ENCODE data around the gene MCEMP1.
A peak's percentile ranks its signal among the peaks of the same experiment; 100 is the strongest.

Gene MCEMP1, protein sequence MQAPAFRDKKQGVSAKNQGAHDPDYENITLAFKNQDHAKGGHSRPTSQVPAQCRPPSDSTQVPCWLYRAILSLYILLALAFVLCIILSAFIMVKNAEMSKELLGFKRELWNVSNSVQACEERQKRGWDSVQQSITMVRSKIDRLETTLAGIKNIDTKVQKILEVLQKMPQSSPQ

DNA sequence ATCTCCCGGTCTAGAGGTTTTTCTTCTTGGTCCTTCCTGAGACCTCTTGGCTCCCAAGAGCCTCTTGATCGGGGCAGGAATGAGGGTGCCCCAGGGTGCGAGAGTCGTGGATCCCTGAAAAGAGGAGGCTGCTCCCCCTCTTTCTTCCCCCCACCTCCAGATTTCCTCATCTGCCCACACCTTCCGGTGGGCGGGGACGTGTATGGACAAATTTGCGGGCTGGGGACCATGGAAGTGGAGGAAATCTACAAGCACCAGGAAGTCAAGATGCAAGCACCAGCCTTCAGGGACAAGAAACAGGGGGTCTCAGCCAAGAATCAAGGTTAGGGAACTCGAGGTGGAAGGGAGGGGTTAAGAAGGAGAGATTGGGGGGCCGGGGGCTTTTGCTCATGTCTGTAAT, at the start of gene MCEMP1:
MCEMP1 (plus strand) TSS at position 237 of the 400 bp plus-strand sequence; CDS start at position 268, 31 bp downstream.
- DNase-seq: no peak

GRCh38 chr19:7627166-7627565, 49.7 kb upstream of the MCEMP1 start:
- no peak for DNase-seq

- DNase-seq: no peak
Measured at GRCh38 chr19:7628589-7629311, 48.1 kb upstream of the MCEMP1 start.

GRCh38 chr19:7629347-7630054, 47.4 kb upstream of the MCEMP1 start, which contains the start of the genes PET100 and XAB2:
PET100 (plus strand) TSS chr19:7629793; CDS start chr19:7629834, 41 bp downstream.
XAB2 (minus strand) TSS chr19:7629545; CDS start chr19:7629527, 18 bp downstream.
- peak; percentile 96 for DNase-seq

GRCh38 chr19:7631577-7631976, 45.3 kb upstream of the MCEMP1 start:
- no peak for DNase-seq

DNA sequence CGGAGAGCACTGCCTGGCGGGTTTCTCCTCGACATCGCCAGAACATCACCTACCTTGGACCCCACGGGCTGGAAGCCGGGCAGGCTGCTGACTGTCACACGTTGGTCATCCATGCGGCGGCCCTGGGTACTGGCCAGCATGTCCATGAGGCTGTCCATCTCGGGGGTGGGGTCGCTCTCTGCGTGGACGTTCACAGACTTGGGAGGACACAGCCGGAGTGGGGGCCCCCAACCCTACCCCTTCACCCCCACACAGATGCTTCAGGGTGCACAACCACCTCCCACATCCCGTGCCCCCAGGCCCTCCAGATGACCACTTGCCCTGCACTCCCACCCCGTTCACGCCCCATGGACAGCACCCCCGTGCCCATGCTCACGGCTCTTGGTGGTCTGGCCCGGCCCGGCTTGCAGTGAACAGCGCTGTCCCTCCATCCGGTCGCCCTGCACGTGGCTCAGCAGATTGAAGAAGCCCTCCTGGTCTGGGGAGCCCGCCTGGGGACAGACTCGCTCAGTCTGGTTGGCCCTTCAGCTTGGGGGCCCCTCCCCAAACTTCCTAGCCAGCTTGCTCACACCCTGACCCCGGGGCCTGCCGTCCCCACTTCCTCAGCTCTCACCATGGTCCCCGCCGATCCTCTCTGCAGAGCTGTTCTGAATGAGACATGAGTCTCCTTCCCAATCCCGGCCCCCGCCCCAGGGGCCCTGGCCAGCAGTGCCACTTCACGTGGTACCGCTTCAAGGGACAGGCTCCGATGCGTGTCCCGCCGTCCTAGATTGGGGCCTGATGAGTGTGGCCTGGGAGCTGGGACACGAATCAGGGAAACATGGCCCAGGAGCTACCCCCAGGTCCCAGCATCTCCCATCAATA, 44.3 kb upstream of the MCEMP1 start:
- no peak for DNase-seq

DNA sequence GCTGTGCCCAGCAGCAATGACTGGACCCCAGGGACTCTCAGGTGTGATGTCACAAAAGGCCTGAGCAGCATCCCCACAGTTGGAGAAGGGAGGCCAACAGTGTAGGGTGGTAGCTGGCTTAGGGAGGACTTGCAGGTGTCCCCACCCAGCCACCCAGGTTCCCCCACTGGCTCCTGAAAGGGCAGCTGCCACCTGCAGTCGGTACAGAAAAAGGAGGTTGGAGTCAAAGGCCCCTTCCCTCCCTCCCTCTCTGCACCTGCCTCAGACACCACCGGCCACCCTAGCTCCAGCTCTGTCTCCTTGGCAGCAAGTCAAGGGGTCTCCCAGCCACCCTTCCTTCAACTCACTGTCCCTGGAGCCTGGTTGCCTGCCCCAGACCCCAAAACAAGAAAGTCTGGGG, 43.2 kb upstream of the MCEMP1 start, which contains the start of gene PCP2:
PCP2 (minus strand) TSS at position 22 of the 400 bp plus-strand sequence. CDS start 262 bp downstream, outside the sequence.
- DNase-seq: no peak

- no peak for DNase-seq
Measured at GRCh38 chr19:7635670-7636069, 41.2 kb upstream of the MCEMP1 start.

DNA sequence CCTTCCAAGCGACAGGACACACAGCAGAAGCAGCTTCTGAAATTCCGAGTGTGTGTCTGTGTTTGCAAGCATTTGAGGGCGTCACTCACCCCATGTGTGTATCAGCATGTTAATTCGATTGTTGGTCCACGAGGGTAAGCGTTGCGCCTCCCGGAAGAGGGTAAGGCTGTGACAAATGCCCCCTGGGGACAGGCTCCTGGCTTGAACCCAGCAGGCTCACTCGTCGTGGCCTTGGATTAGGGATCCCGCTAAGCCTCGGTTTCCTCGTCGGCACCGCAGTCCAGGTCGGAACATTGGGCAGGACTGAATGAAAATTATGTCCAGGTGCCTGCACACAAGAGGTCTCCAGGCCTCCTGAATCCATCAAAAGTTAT, 40.6 kb upstream of the MCEMP1 start:
- no peak for DNase-seq

DNA sequence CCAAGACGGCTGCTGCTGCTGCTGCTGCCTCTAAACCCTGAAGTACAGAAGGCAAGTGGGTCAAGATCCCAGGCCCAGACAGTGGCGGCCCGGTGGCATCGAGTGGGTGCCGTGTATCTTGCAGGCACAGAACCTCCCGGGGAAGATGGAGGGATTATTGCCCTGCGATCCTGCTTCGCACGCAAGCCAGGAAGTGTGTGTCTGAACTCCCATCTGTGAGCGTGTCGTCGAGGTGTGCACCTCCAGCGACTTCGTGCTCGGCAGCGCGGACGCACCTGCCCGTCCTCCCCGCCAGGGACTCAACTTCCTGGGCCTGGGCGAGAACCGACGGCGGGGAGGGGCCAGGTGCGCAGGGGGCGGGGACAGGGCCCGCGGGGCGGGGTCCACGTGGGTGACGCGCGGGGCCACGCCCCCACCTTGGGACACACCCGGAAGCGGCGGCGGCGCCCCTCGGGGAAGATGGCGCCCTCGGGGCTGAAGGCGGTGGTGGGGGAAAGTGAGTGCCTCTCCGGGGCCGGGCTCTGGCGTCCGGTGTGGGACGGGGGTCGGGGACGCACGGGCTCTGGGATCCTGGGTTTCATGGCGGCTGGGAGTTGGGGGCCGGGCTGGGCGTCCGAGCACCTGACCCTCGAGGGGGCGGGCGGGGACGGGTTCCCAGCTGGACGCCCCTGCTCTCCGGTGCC, 40.1 kb upstream of the MCEMP1 start, which contains the start of gene STXBP2:
STXBP2 (plus strand) TSS at position 420 of the 683 bp plus-strand sequence; CDS start at position 460, 40 bp downstream.
- DNase-seq: peak; percentile 72

- DNase-seq: peak; percentile 66
Measured at GRCh38 chr19:7637374-7638256, 39.3 kb upstream of the MCEMP1 start.

DNA sequence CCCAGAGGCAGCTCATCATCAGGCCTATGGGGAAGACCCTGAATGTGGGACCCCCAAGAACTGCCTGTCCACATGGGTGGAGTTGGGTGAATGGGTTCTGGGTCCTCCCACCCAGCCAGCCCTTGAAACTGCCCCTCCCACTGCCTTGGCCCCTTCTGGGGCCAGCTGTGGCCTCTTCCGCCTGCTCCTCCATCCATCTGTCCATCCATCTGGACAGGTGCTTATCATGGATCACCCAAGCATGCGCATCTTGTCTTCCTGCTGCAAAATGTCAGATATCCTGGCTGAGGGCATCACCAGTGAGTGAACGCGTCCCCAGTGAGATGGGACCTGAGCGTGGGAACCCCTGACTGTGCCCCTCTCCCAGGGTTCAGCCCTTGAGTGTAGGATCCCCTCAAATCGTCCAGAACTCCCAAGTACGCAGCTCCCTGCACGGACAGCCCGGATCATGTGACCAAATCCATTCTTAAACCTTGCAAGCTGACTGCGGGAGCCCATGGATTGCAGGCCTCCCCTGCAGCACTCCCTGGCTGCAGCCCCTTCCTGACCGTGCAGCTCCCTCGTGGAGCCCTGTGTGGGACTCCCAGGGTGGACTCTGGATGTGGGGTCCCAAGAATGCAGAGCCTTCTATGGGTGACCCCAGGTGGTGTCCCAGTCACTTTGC, 38.0 kb upstream of the MCEMP1 start:
- no peak for DNase-seq

GRCh38 chr19:7639863-7640348, 37.0 kb upstream of the MCEMP1 start:
- no peak for DNase-seq

- DNase-seq: no peak
Measured at GRCh38 chr19:7640803-7641202, 36.1 kb upstream of the MCEMP1 start.

GRCh38 chr19:7641290-7642276, 35.3 kb upstream of the MCEMP1 start:
- DNase-seq: no peak

DNA sequence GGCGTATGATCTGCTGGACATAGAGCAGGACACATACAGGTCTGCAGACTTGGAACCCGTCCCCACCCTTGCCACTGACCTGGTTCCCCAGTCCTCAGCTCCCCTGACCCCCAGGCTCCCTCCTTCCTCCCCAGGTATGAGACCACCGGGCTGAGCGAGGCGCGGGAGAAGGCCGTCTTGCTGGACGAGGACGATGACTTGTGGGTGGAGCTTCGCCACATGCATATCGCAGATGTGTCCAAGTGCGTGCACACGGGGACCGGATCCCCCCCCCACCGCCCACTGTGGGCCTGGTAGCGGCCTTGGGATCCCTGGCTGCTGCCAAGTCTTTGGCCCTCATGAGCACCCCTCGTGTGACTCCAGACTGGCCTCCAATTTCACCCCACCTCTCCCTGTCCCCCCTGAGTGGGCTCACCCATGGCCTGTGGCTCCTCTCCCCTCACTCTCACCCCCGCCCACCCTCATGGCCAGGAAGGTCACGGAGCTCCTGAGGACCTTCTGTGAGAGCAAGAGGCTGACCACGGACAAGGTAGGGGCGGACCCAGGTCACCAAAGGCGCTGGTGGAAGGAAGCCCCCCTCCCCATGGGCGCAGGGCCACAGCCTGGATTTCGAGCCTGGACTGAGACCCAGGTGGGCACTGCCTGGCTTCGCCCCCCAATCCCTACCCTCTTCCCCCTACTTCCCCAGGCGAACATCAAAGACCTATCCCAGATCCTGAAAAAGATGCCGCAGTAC, 34.4 kb upstream of the MCEMP1 start:
- no peak for DNase-seq

GRCh38 chr19:7643031-7643415, 33.9 kb upstream of the MCEMP1 start:
- no peak for DNase-seq

Measured in OCI-M1 (cell line).